Neural progenitor cell (in vitro differentiated cells): ENCODE results near the gene SELENOW. TPM values are rescaled to one million over a fixed set of nuclear protein-coding genes. Genes with fewer than 3 reads are reported as not detected.
"Not testable (repeated sequence)": the region's sequence is repeated elsewhere in the genome, so short reads cannot be mapped to it uniquely, and the experiment has no call there.

Source experiments
- DNase-seq: peaks from one replicate; pipeline ENCODE4 v3.0.0-alpha.2; 2016; ENCODE audit warnings: low spot score
- H2AFZ ChIP-seq: fragments of 200-600 bp; sonication (generic); replicated peaks from 2 replicates; pipeline ENCODE4 v1.6.1; 2016; ENCODE audit warnings: antibody characterized with exemption
- H3F3A ChIP-seq: fragments of 200-600 bp; sonication (generic); 2 replicates; pipeline ENCODE4 v1.6.1; 2016; ENCODE audit warnings: antibody characterized with exemption, low read depth
- H3K27ac ChIP-seq: fragments of 200-600 bp; sonication (generic); 2 replicates; pipeline ENCODE4 v1.5.1; 2016; ENCODE audit warnings: mild to moderate bottlenecking
- H3K27me3 ChIP-seq: fragments of 200-600 bp; sonication (generic); 2 replicates; pipeline ENCODE4 v1.6.1; 2016; ENCODE audit warnings: mild to moderate bottlenecking, moderate library complexity
- H3K36me3 ChIP-seq: fragments of 200-600 bp; sonication (generic); 2 replicates; pipeline ENCODE4 v1.5.1; 2016
- H3K4me1 ChIP-seq: fragments of 200-600 bp; sonication (generic); 2 replicates; pipeline ENCODE4 v1.6.1; 2016; ENCODE audit warnings: mixed run types
- H3K4me2 ChIP-seq: fragments of 200-600 bp; sonication (generic); 2 replicates; pipeline ENCODE4 v1.6.1; 2016
- H3K4me3 ChIP-seq: fragments of 200-600 bp; sonication (generic); 2 replicates; pipeline ENCODE4 v1.5.1; 2016
- H3K79me2 ChIP-seq: fragments of 200-600 bp; sonication (generic); 2 replicates; pipeline ENCODE4 v1.6.1; 2016; ENCODE audit warnings: low read depth
- H3K9ac ChIP-seq: fragments of 200-600 bp; sonication (generic); 2 replicates; pipeline ENCODE4 v1.6.1; 2016
- H3K9me3 ChIP-seq: fragments of 200-600 bp; sonication (generic); 2 replicates; pipeline ENCODE4 v1.5.1; 2016; ENCODE audit warnings: low read depth
- H4K20me1 ChIP-seq: fragments of 200-600 bp; sonication (generic); 2 replicates; pipeline ENCODE4 v1.6.1; 2016; ENCODE audit warnings: low read depth
- H3K27ac Mint-ChIP-seq: 3 replicates; pipeline ENCODE4 v1.8.0; 2021; ENCODE audit warnings: mixed read lengths
- H3K27me3 Mint-ChIP-seq: 2 replicates; pipeline ENCODE4 v1.8.0; 2022; ENCODE audit warnings: low read depth, mild to moderate bottlenecking, inconsistent platforms, moderate library complexity, mixed read lengths; ENCODE audit not compliant: insufficient read depth
- H3K36me3 Mint-ChIP-seq: 3 replicates; pipeline ENCODE4 v1.8.0; 2021; ENCODE audit warnings: mixed read lengths
- H3K4me1 Mint-ChIP-seq: 3 replicates; pipeline ENCODE4 v1.8.0; 2021; ENCODE audit warnings: mixed read lengths
- H3K4me3 Mint-ChIP-seq: 3 replicates; pipeline ENCODE4 v1.8.0; 2021; ENCODE audit warnings: mild to moderate bottlenecking, moderate library complexity, mixed read lengths
- H3K9me3 Mint-ChIP-seq: 3 replicates; pipeline ENCODE4 v1.8.0; 2020; ENCODE audit warnings: mixed read lengths
- EZH2 ChIP-seq: fragments of 200-600 bp; sonication (generic); IDR thresholded peaks from 2 replicates; pipeline ENCODE4 v1.6.1; 2017; ENCODE audit warnings: antibody characterized with exemption, mild to moderate bottlenecking, moderate library complexity
- EZH2phosphoT487 ChIP-seq: fragments of 200-600 bp; sonication (generic); IDR thresholded peaks from 2 replicates; pipeline ENCODE4 v1.6.1; 2017; ENCODE audit warnings: antibody characterized with exemption
- total RNA-seq: library from RNA; depleted of rRNA; stranded (reverse); fragments of >200 nt; gene quantifications from 2 replicates; pipeline ENCODE4 v1.2.3, GENCODE V29; 2015; ENCODE audit warnings: low replicate concordance
- TF ChIP-seq, protein P1 (sequence below): fragments of 200-600 bp; sonication (generic); IDR thresholded peaks from 2 replicates; pipeline ENCODE4 v1.5.1; 2017; ENCODE audit warnings: antibody characterized with exemption, mild to moderate bottlenecking

SELENOW gene
- total RNA-seq, 1 donor from 2014 or later = 234 TPM

DNA sequence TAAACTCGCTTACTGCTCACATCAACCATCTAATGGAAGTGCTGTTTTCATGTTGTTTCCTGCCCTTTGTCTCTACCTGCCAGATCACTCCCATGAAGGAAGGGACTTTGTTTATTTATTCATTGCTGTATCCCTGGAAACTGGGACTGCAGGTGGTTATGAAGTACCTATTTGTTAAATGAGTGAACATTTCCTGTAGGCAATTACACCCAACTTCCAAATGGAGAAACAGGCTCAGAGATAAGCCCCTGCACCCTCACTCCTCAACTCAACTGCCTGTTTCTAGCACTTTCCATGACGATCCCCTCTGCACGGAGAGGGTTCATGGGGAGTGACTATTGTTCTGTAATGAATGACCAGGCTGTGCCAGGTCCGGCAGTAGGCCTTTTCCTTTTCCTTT lies 1.9 kb upstream of the SELENOW start:
- H3K27me3 Mint-ChIP-seq = peaks cover 10% of the 10 kb centered on the region
- H3K9me3 Mint-ChIP-seq = no peaks in the 10 kb centered on the region
- Histone ChIP-seq H3K4me1 (peaks cover 6% of the 10 kb centered on the region), H3K79me2 (peaks cover 42% of the 10 kb centered on the region), H3K9me3 (no peaks in the 10 kb centered on the region), H3K36me3 (no peaks in the 10 kb centered on the region), H4K20me1 (peaks cover 7% of the 10 kb centered on the region), H3K4me2 (no peak overlapping the region), H3K4me3 (no peak overlapping the region), H3K27me3 (no peaks in the 10 kb centered on the region), H3K27ac (no peak overlapping the region), H3K9ac (no peak overlapping the region), H3F3A (peaks cover 16% of the 10 kb centered on the region), H2AFZ (no peak overlapping the region)
- no peak for DNase-seq
- peak overlapping the region; percentile 93 for H3K4me3 Mint-ChIP-seq
- TF ChIP-seq EZH2 = no peak
- TF ChIP-seq, protein P1, sequence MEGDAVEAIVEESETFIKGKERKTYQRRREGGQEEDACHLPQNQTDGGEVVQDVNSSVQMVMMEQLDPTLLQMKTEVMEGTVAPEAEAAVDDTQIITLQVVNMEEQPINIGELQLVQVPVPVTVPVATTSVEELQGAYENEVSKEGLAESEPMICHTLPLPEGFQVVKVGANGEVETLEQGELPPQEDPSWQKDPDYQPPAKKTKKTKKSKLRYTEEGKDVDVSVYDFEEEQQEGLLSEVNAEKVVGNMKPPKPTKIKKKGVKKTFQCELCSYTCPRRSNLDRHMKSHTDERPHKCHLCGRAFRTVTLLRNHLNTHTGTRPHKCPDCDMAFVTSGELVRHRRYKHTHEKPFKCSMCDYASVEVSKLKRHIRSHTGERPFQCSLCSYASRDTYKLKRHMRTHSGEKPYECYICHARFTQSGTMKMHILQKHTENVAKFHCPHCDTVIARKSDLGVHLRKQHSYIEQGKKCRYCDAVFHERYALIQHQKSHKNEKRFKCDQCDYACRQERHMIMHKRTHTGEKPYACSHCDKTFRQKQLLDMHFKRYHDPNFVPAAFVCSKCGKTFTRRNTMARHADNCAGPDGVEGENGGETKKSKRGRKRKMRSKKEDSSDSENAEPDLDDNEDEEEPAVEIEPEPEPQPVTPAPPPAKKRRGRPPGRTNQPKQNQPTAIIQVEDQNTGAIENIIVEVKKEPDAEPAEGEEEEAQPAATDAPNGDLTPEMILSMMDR = no peak
- TF ChIP-seq EZH2phosphoT487 = no peak
- peaks cover 7% of the 10 kb centered on the region for H3K36me3 Mint-ChIP-seq
- H3K4me1 Mint-ChIP-seq = peaks cover 31% of the 10 kb centered on the region
- no peak overlapping the region for H3K27ac Mint-ChIP-seq

DNA sequence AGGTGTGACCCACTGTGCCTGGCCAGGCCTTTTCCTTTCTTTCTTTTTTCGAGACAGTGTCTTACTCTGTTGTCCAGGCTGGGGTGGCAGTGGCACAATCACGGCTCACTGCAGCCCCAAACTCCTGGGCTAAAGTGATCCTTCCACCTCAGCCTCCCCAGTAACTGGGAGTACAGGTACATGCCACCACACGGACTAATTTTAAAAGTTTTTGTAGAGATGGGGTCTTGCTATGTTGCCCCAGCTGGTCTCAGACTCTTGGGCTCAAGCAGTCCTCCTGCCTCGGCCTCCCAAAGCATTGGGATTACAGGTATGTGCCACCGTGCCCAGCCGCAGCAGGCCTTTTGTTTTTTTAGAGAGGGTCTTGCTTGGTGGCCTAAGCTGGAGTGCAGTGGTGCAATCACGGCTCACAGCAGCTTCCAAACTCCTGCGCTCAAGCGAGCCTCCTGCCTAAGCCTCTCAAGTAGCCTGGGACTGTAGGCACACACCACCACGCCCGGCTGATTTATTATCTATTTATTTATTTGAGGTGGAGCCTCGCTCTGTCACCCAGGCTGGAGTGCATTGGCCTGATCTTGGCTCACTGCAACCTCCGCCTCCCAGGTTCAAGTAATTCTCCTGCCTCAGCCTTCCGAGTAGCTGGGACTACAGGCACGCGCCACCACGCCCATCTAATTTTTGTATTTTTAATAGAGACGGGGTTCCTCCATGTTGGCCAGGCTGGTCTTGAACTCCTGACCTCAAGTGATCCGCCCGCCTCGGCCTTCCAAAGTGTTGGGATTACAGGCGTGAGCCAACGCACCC lies 1.1 kb upstream of the SELENOW start:
- not testable (repeated sequence) for H3K27me3 ChIP-seq, H3K9me3 Mint-ChIP-seq, H3K27ac ChIP-seq, H3K9ac ChIP-seq, H3K4me1 ChIP-seq, DNase-seq, H4K20me1 ChIP-seq, H3K9me3 ChIP-seq, H3K36me3 ChIP-seq
- peaks cover 23% of the 10 kb centered on the region for H3F3A ChIP-seq
- H3K79me2 ChIP-seq = peaks cover 47% of the 10 kb centered on the region
- Mint-ChIP-seq H3K27ac (peak overlapping the region; percentile 91), H3K4me3 (peak overlapping the region; percentile 93), H3K27me3 (peaks cover 14% of the 10 kb centered on the region), H3K4me1 (peaks cover 32% of the 10 kb centered on the region), H3K36me3 (peaks cover 14% of the 10 kb centered on the region)
- H2AFZ ChIP-seq = peak overlapping the region; percentile 85
- peak overlapping the region; percentile 74 for H3K4me3 ChIP-seq
- H3K4me2 ChIP-seq = peak overlapping the region; percentile 78

DNA sequence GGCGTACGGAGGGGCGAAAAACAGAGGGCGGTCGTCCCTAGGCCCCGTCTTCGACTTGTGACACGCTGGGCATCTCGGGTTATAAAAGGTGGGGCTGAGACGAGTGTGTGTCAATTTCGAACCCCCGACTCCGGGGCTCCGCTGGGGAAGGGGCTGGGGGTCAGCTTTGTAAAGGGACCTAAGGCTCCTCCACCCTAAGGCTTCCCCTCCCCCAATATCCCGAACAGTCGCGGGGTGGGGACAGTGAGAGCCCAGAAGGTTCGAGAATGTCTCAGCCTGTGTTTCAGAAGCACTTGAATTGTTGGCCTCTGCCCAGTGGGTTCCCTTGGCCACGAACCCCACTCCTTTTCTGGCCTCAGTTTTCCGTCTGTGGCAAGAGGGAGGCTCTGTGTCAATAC lies 450 bp downstream of the SELENOW start:
- H3K9me3 Mint-ChIP-seq = no peaks in the 10 kb centered on the region
- Histone ChIP-seq H3K36me3 (no peaks in the 10 kb centered on the region), H2AFZ (no peak overlapping the region), H3K4me2 (peak overlapping the region; percentile 78), H3F3A (peaks cover 24% of the 10 kb centered on the region), H3K4me1 (peaks cover 3% of the 10 kb centered on the region), H3K27ac (no peak overlapping the region), H3K79me2 (peaks cover 47% of the 10 kb centered on the region), H3K27me3 (no peaks in the 10 kb centered on the region), H3K9ac (peak overlapping the region; percentile 93), H4K20me1 (peaks cover 7% of the 10 kb centered on the region), H3K9me3 (no peaks in the 10 kb centered on the region), H3K4me3 (peak overlapping the region; percentile 74)
- peaks cover 26% of the 10 kb centered on the region for H3K4me1 Mint-ChIP-seq
- peak overlapping the region; percentile 60 for H3K27ac Mint-ChIP-seq
- peaks cover 11% of the 10 kb centered on the region for H3K27me3 Mint-ChIP-seq
- H3K36me3 Mint-ChIP-seq = peaks cover 18% of the 10 kb centered on the region
- peak overlapping the region; percentile 93 for H3K4me3 Mint-ChIP-seq
- peak; percentile 33 for DNase-seq
- no peak for TF ChIP-seq EZH2
- TF ChIP-seq, protein P1 = no peak
- TF ChIP-seq EZH2phosphoT487 = no peak
